HG03045 (cell line): ENCODE data around the gene CDC26.
A peak's percentile ranks its signal among the peaks of the same experiment; 100 is the strongest.

ENCODE experiments used
- ATAC-seq: cut with Tn5 transposase; IDR thresholded peaks from one replicate; pipeline ENCODE4 v1.9.1; 2021; ENCODE audit warnings: mild to moderate bottlenecking, moderate library complexity; ENCODE audit not compliant: unreplicated experiment

CDC26 gene

GRCh38 chr9:113275157-113276131 lies at the start of gene CDC26, which contains the start of gene PRPF4:
CDC26 (minus strand) TSS chr9:113275572; CDS start chr9:113272507, 3,065 bp downstream.
PRPF4 (plus strand) TSS chr9:113275658; CDS start chr9:113275744, 86 bp downstream.
- ATAC-seq, result peak; percentile 98

GRCh38 chr9:113322671-113323070 lies 47.3 kb upstream of the CDC26 start:
- no peak for ATAC-seq

- ATAC-seq, result no peak
These were observed 44.7 kb upstream of the CDC26 start for GRCh38 chr9:113320051-113320450.

- ATAC-seq, result no peak
These were observed 43.7 kb upstream of the CDC26 start for GRCh38 chr9:113319054-113319453.

- no peak for ATAC-seq
These were observed 42.4 kb upstream of the CDC26 start for GRCh38 chr9:113317777-113318176.

GRCh38 chr9:113316030-113316429 lies 40.7 kb upstream of the CDC26 start:
- ATAC-seq, result no peak

GRCh38 chr9:113315231-113315630 lies 39.9 kb upstream of the CDC26 start:
- no peak for ATAC-seq

- ATAC-seq, result no peak
These were observed 37.9 kb upstream of the CDC26 start for GRCh38 chr9:113313261-113313660.

- ATAC-seq, result no peak
These were observed 36.6 kb upstream of the CDC26 start for GRCh38 chr9:113311961-113312360.

- ATAC-seq, result no peak
These were observed 35.2 kb upstream of the CDC26 start for GRCh38 chr9:113310538-113310937.

- no peak for ATAC-seq
These were observed 33.9 kb upstream of the CDC26 start for GRCh38 chr9:113309204-113309813.

- ATAC-seq, result no peak
These were observed 32.1 kb upstream of the CDC26 start for GRCh38 chr9:113307396-113307975.

GRCh38 chr9:113306566-113306965 lies 31.2 kb upstream of the CDC26 start:
- no peak for ATAC-seq

- ATAC-seq, result no peak
These were observed 27.5 kb upstream of the CDC26 start, which contains the start of gene RNF183 for GRCh38 chr9:113302792-113303418. RNF183 (minus strand) TSS chr9:113303376; CDS start chr9:113298184, 5,192 bp downstream.

GRCh38 chr9:113301548-113301947 lies 26.2 kb upstream of the CDC26 start:
- ATAC-seq, result no peak

- ATAC-seq, result no peak
These were observed 24.5 kb upstream of the CDC26 start for GRCh38 chr9:113299800-113300292.

GRCh38 chr9:113298924-113299770 lies 23.8 kb upstream of the CDC26 start:
- ATAC-seq, result no peak

GRCh38 chr9:113298311-113298710 lies 22.9 kb upstream of the CDC26 start:
- ATAC-seq, result no peak

GRCh38 chr9:113296796-113297558 lies 21.6 kb upstream of the CDC26 start:
- no peak for ATAC-seq
